Inflammatory macrophage treated with lipopolysaccharide for 1 hour (primary cell): Measurements from ENCODE around the gene AP1B1.

ENCODE experiments used
- DNase-seq, 2 donors: peaks; one replicate each; pipeline ENCODE4 v3.0.0-alpha.2; 2020 to 2022

AP1B1 gene

GRCh38 chr22:29311464-29312217 is 76.7 kb downstream of the AP1B1 start:
- DNase-seq: no peak

- peak; percentile 99 for DNase-seq
Measured at GRCh38 chr22:29310863-29311339, 77.5 kb downstream of the AP1B1 start.

GRCh38 chr22:29310065-29310862 is 78.1 kb downstream of the AP1B1 start:
- no peak for DNase-seq

- DNase-seq: no peak
Measured at GRCh38 chr22:29309332-29310064, 78.9 kb downstream of the AP1B1 start.

DNA sequence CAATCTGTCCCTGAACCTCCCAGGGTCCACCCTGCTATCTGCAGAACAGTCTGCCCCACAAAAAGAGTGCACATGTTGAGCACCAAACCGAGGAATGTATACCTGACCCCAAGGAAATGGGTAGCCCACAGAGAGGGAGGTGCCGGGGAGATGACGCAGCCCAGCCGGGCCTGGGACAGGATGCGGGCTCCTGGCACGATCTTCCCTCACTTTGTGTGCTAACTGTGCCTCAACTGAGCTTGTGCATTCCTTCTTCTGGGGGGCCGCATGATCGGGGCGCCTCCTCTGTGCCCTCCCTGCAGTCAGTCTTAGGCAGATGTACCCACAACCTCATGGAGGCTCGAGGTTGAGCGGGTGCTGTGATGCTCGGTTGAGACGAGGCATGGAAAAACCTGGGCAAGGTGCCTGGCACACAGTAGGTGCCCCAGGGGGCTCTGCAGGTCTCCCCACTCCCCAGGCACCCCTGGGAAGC is 79.5 kb downstream of the AP1B1 start:
- DNase-seq: no peak

DNA sequence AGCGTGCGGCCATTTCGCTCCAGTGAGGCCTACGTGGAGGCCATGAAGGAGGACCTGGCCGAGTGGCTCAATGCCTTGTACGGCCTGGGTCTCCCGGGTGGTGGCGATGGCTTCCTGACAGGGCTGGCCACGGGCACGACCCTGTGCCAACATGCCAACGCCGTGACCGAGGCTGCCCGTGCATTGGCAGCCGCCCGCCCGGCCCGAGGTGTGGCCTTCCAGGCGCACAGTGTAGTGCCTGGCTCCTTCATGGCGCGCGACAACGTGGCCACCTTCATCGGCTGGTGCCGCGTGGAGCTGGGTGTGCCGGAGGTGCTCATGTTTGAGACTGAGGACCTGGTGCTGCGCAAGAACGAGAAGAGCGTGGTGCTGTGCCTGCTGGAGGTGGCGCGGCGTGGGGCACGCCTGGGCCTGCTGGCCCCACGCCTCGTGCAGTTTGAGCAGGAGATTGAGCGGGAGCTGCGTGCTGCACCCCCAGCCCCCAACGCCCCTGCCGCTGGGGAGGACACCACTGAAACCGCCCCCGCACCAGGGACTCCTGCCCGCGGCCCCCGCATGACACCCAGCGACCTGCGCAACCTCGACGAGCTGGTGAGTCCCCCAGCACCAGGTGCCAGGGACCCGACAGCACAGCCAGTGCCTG is 80.1 kb downstream of the AP1B1 start:
- no peak for DNase-seq

DNA sequence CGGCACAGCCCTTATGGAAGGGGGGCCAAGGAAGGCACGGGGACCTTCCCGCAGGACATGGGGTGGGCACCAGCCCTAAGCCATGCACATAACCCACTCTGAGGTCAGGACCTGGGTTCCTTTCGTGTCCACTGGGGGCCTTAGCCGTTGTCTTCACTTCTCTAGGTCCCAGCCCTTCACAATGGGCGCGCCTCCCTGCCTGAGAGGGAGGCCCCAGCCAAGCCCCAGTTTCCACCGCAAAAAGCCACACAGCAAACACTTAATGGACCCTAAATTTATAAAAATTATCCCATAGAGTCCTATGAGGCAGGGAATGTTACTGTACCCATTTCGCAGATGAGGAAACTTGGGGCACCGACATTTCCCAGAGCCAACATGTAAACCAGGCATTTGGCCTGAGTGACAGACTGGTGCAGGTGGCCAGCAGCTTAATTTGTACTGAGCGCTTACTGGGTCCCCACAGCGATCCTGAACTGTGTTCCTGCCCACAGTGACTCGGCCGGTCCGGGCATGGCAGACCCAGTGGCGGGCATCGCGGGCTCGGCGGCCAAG is 80.7 kb downstream of the AP1B1 start:
- no peak for DNase-seq

DNA sequence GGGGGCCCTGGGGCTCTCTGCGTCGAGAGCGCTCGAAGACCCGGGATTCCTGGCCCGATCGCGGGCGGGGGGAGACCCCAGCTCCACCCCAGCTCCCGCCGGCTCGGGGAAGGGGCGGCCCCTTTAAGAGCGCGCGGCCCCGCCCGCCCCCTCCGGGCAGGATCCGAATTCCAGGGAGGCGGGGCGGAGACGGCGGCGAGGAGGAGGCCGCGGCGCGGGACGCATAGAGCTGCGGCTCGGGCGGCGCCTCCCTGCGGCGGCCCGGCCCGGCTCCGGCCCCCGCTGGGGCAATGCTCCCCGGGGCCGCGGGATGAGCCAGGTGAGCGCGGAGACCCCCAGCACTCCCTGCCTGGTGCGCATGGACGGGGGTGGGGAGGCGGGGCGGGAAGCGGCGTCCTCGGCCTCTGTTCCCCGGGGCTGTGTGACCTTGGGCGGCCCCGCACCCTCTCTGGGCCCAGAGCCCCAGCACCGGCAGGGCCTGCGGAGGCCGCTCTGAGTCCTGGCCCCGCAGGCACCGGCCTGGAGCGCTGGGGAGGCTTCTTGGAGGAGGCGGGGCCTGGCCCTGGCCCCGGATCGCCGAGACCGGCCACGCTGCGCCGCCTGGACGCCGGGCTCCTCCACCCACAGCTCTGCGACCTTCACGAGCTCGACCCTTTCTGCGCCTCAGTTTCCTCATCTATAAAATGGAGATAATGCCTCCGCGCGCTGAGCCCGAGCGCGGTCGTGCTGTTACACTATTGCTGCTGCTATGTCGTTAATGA is 81.4 kb downstream of the AP1B1 start:
- DNase-seq: peak; percentile 62 to 73

DNA sequence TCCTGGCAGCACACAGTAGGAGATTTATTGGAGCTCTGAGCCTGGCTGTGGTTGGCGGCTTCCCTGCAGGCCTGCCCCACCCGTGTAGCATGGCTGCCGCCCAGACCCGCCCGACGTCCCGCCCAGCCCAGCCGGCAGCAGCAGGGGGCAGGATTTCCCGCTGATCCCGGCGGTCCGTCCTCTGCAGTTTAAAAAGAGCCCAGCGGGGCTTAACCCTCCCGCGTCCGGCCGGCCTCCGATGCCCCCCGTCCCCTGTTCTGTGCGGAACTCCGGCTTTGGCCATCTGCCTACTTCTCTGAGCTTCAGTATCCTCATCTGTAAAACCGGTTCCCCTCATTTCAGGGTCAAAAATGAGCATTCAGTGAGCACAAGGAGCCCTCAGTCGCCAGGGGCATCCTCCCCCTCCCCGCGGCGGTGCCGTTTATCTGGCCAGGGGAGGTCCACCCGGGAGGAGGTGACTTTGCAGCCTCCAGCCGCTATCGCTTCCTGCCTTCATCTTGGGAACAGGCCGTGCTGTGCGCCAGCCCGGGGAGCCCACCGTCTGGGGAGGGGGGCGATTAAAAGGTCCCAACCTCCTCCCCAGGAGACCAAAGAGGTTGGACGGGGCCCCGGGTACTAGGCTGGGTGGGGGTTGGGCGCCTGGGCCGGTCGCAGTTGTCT is 82.1 kb downstream of the AP1B1 start, which contains the start of gene GAS2L1:
GAS2L1 (plus strand) TSS at position 476 of the 660 bp plus-strand sequence. CDS start 1,456 bp downstream, outside the sequence.
- DNase-seq: peak; percentile 62 to 69

DNA sequence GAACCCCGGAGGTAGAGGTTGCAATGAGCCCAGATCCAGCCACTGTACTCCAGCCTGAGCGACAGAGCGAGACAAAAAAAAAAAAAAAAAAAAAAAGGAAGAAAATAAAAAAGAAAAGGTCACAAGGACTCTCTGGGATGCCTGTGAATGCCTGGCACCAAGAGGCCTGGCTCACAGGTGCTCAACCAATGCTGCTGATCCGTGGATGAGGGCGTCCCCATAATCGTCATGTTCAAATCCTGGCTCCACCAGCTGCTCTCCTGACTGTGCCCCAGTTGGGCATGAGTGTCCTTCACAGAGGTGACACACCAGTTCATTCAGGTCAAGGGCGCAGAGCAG is 82.6 kb downstream of the AP1B1 start:
- no peak for DNase-seq

- DNase-seq: no peak
Measured at GRCh38 chr22:29302681-29303465, 85.5 kb downstream of the AP1B1 start.

GRCh38 chr22:29302402-29302680 is 86.0 kb downstream of the AP1B1 start:
- DNase-seq: no peak

DNA sequence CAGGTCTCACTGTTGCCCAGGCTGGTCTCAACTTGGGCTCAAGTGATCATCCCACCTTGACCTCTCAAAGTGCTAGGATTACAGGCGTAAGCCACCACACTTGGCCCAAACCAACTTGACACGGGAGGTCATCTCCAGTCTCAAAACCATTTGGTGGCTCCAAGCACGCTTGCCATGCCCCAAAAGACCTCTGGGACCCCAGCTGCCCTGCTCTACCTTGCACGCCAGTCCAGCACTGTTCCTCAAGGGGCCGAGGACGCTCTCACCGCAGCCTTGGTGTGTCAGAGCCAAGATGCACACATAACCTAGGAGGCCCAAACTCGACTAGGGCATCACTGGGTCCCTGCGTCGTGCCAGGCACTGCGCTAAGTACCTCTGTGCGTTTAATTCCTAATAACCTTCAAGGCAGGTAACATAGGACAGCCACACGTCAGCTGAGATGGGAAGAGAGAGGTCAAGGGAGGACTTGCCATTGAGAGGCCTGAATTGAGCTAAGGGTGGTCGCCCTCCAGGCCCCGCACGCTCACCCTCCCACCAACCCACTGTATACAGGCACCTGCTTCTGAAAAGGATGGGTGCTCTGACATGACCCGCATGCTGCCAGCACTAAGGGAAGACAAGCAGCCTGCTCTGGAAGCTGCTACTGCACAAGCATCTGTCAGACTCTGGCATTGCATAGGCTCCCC is 86.5 kb downstream of the AP1B1 start:
- no peak for DNase-seq

DNA sequence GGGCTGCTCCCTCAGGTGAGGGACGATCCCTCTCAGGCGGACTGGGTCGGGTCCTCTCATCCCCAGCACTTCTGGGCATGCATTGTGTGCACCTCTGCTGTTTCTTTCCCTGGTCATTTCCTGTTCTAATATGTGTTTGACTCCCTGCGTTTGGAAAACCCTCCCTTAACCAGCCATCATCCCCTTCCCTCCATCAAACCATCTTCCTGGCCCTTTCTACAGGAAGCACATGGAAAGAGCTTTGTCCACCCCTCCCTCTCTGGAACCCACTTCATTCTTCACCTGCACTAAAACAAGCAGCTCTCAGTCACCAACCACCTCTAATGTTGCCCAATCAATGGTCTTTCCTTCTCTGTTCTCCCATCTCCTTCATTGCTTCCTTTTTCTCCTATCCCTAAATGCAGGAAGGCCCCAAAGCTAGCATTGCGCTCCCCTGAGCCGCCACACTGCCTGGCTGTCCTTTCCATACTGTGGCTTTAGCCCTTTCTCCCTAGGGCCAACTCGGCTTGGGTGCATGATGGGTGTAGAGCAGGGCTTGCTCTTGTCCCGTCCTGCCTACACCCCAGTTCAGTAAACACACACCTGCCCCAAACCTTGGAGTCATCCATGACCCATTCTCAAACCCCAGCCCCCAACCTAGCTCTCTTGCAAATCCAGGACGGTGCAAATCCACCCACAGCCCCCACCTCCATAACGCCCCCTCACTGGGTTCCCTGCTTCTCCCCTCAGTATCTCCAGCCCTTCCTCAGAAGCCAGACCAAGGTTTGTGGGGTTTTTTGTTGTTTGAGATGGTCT is 87.4 kb downstream of the AP1B1 start:
- DNase-seq: no peak

DNA sequence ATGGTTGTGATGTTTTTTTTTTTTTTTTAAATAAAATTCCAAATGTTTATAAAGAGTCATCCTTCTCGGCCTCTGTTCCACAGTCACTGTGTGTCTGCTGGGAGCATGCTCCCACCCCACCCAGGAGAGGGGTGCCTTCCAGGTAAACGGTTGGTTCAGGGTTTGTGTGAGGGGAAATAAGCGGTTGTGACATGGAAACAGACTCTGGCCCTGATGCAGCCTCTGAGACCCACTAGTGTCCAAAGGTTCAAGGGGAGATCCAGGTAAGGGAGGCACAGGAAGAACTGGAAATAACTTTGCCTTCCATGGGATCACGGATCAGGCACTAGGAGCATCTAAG is 87.9 kb downstream of the AP1B1 start:
- no peak for DNase-seq

DNA sequence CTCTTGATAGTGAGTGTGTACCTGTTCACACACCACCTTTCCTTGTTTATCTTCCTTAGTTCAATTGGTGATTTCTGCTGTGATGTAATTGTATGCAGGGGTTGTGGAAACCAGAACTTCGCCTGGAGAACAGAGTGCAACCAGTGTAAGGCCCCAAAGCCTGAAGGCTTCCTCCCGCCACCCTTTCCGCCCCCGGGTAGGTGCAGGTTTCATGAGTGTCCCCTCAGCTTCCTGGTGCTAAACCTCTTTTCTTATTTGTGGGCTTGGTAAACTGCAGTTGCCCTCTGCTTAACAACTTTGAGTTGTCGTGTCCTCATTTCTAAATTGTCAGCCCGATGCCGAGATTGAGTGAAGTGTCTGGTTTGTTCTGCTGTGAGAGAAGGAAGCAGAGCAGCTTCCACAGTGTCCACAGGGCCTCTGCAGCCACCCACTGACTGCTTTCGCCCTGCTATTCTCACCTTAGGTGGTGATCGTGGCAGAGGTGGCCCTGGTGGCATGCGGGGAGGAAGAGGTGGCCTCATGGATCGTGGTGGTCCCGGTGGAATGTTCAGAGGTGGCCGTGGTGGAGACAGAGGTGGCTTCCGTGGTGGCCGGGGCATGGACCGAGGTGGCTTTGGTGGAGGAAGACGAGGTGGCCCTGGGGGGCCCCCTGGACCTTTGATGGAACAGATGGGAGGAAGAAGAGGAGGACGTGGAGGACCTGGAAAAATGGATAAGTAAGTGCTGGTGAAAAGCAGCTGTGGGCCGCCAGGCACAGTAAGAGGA is 89.1 kb downstream of the AP1B1 start:
- DNase-seq: no peak

- DNase-seq: no peak
Measured at GRCh38 chr22:29298641-29299040, 89.7 kb downstream of the AP1B1 start.

DNA sequence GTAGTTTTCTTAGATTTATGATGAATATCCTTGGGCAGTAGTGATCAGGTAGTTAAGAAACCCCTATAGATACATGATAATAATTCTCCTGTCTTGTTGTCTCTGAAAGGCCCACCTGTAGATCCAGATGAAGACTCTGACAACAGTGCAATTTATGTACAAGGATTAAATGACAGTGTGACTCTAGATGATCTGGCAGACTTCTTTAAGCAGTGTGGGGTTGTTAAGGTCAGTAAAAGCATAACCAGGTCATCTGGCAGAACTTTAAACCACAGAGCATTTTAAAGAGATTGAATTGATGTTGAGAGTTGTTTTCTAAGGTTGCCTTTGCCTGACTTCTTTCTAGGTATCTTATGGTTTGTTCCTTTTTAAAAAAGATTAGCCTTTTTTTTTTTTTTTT is 96.0 kb downstream of the AP1B1 start:
- no peak for DNase-seq
